ENCODE data around the gene FBN2. TPM values are rescaled to one million over a fixed set of nuclear protein-coding genes. Genes with fewer than 3 reads are reported as not detected.

Gene FBN2
- total RNA-seq, 1 experiment from 2014 or later, result 1.6 TPM

DNA sequence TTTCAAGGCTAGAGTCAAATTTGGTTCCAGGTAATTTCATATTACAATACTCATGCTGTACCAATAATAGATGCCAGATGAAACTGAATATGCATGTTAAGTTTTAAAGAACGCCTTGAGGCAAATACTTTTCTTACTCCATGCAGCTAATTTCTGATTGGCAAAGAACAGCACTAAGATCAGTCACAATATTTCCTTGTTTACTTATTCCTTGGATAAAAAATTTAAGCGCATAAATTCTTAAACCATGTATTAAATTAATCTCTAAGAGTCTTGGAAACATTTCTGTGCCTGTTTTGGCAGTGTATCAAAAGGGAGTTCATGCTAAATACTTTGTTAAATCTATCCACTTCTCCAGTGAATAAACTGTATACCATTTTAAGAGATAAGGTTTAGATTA lies 281.0 kb downstream of the FBN2 start:
- Histone ChIP-seq H3K36me3 (ENCODE audit: insufficient read depth, low read length, poor library complexity, severe bottlenecking) (no peaks in the 10 kb centered on the region), H3K4me1 (ENCODE audit: insufficient read depth, low read length, poor library complexity, severe bottlenecking) (no peaks in the 10 kb centered on the region), H3K27ac (ENCODE audit: low read depth, low read length, poor library complexity, severe bottlenecking) (no peak overlapping the region), H3K4me3 (ENCODE audit: low read depth, low read length, poor library complexity, severe bottlenecking) (no peak overlapping the region), H3K9me3 (ENCODE audit: low read depth, low read length, poor library complexity, severe bottlenecking) (no peaks in the 10 kb centered on the region), H3K27me3 (replicated peaks; ENCODE audit: insufficient read depth, low read depth, low read length, poor library complexity) (peaks cover 4% of the 10 kb centered on the region)
- no peak for TF ChIP-seq EZH2 (IDR thresholded peaks at IDR 0.05; ENCODE audit: borderline replicate concordance, low read depth, low read length, poor library complexity, severe bottlenecking)
- TF ChIP-seq, protein P1, sequence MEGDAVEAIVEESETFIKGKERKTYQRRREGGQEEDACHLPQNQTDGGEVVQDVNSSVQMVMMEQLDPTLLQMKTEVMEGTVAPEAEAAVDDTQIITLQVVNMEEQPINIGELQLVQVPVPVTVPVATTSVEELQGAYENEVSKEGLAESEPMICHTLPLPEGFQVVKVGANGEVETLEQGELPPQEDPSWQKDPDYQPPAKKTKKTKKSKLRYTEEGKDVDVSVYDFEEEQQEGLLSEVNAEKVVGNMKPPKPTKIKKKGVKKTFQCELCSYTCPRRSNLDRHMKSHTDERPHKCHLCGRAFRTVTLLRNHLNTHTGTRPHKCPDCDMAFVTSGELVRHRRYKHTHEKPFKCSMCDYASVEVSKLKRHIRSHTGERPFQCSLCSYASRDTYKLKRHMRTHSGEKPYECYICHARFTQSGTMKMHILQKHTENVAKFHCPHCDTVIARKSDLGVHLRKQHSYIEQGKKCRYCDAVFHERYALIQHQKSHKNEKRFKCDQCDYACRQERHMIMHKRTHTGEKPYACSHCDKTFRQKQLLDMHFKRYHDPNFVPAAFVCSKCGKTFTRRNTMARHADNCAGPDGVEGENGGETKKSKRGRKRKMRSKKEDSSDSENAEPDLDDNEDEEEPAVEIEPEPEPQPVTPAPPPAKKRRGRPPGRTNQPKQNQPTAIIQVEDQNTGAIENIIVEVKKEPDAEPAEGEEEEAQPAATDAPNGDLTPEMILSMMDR (conservative IDR thresholded peaks at IDR 0.05; ENCODE audit: low read depth, low read length), result no peak
- DNase-seq (ENCODE audit: low spot score), result no peak
- POLR2A ChIA-PET (ENCODE audit: low non-redundant PET), result no interaction called here
- CTCF ChIA-PET, result no interaction called here
- no TSS peak for BruUV-seq (replicated peaks)
- intact Hi-C loops (cut with micrococcal nuclease; ENCODE audit: unreplicated experiment), result no loop called here

DNA sequence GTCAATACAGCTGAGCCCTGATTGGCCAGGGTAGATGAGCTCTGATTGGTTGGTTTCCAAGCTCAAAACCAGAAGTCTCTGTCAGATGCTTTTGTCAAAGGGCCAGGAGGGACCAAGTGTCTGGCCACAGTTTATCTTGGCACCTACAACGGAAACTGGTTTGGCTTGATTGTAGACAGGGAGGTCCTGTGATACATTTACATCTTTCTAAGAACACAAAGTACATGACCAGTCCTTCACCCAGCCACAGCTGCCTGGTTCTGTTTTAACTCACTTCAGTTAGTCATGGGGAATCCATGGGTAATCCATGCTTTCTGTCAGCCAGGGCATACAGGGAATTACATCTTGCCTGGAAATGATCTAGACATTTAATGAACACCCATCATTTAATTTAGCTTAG lies 283.3 kb downstream of the FBN2 start:
- no TSS peak for BruUV-seq (replicated peaks)
- Histone ChIP-seq H3K4me3 (ENCODE audit: low read depth, low read length, poor library complexity, severe bottlenecking) (no peak overlapping the region), H3K27me3 (replicated peaks; ENCODE audit: insufficient read depth, low read depth, low read length, poor library complexity) (peaks cover 4% of the 10 kb centered on the region), H3K27ac (ENCODE audit: low read depth, low read length, poor library complexity, severe bottlenecking) (no peak overlapping the region), H3K4me1 (ENCODE audit: insufficient read depth, low read length, poor library complexity, severe bottlenecking) (no peaks in the 10 kb centered on the region), H3K9me3 (ENCODE audit: low read depth, low read length, poor library complexity, severe bottlenecking) (no peaks in the 10 kb centered on the region), H3K36me3 (ENCODE audit: insufficient read depth, low read length, poor library complexity, severe bottlenecking) (no peaks in the 10 kb centered on the region)
- POLR2A ChIA-PET (ENCODE audit: low non-redundant PET), result no interaction called here
- DNase-seq (ENCODE audit: low spot score), result no peak
- TF ChIP-seq, protein P1 (conservative IDR thresholded peaks at IDR 0.05; ENCODE audit: low read depth, low read length), result no peak
- no peak for TF ChIP-seq EZH2 (IDR thresholded peaks at IDR 0.05; ENCODE audit: borderline replicate concordance, low read depth, low read length, poor library complexity, severe bottlenecking)
- intact Hi-C loops (cut with micrococcal nuclease; ENCODE audit: unreplicated experiment), result no loop called here
- CTCF ChIA-PET, result no interaction called here

DNA sequence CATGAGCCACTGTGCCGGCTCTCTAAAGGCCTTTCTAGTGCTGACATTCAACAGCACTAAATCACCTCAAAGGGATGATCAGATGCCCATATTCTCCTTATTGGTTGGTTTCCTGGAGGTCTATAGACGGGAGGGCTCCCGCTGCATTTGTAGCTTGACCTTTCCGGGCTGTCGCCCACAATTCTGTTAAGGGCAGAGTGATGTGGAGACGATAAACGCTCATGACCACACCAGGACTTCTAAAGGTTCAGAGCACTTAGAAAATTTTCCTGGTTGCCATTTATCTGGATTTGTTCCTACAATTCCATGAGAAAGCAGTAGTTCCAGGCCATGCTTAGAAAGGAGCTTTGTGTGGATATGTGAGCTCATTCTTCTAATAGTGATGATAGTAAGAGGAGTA lies 284.2 kb downstream of the FBN2 start:
- H3K27me3 ChIP-seq (replicated peaks; ENCODE audit: insufficient read depth, low read depth, low read length, poor library complexity), result peaks cover 4% of the 10 kb centered on the region
- TF ChIP-seq, protein P1 (conservative IDR thresholded peaks at IDR 0.05; ENCODE audit: low read depth, low read length), result no peak
- TF ChIP-seq EZH2 (IDR thresholded peaks at IDR 0.05; ENCODE audit: borderline replicate concordance, low read depth, low read length, poor library complexity, severe bottlenecking), result no peak
- no TSS peak for BruUV-seq (replicated peaks)
- no peak overlapping the region for H3K27ac ChIP-seq (ENCODE audit: low read depth, low read length, poor library complexity, severe bottlenecking)
- intact Hi-C loops (cut with micrococcal nuclease; ENCODE audit: unreplicated experiment), result no loop called here
- no peaks in the 10 kb centered on the region for H3K36me3 ChIP-seq (ENCODE audit: insufficient read depth, low read length, poor library complexity, severe bottlenecking)
- H3K9me3 ChIP-seq (ENCODE audit: low read depth, low read length, poor library complexity, severe bottlenecking), result no peaks in the 10 kb centered on the region
- ChIA-PET CTCF (no interaction called here), POLR2A (ENCODE audit: low non-redundant PET) (no interaction called here)
- DNase-seq (ENCODE audit: low spot score), result no peak
- no peaks in the 10 kb centered on the region for H3K4me1 ChIP-seq (ENCODE audit: insufficient read depth, low read length, poor library complexity, severe bottlenecking)
- H3K4me3 ChIP-seq (ENCODE audit: low read depth, low read length, poor library complexity, severe bottlenecking), result no peak overlapping the region

Measured in A673 (cell line).